ENCODE results near the gene DMBX1. TPM values are rescaled to one million over a fixed set of nuclear protein-coding genes. Genes with fewer than 3 reads are reported as not detected.

DMBX1 gene
- total and polyA plus RNA-seq, 2 donors (not counting 1 experiment from before 2014, with no cell fraction given) = not detected

DNA sequence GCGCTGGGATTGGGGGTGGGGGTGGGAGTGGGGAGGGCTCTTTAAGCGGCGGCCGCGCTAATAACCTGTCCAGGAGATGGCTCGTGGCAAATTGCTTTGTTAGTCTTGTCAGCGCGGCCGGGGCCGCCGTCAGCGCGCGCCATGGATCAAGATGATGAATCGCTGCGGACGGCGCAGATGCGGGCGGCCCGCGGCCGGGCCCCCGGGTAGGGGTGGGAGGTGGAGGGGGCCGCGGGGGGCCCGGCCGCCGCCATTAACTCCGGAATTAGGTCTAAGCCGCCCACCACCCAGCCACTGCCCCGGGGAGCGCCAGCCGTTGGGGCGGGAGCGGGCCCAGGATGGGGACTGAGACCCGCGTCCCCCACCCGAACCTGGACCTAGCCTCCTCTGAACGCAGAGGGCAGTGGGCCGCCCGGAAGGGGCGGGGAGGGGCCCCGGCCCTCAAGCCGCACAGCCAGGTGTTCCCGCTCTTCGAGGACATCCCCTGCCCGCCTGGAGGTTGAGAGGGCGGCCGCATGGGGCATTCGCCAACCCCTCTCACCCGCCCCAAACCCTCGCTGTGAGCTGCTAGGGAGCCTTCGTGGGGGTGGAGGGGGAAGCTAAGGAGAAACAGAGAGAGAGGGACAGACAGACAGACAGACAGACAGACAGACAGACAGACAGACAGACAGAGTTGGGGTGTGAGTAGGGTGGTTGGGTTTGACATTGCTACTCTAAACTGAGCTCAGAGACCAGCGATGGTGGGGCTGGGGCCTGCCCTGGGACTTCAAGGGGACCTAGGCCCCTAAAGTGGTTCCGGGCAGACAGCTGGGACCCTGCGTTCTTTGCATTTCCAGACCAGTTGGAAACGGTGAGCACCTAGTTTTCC is 3.8 kb upstream of the DMBX1 start:
- H3K4me3 ChIP-seq (ENCODE audit: control extremely low read depth in 1 of 5, extremely low read depth in 1 of 5, insufficient read depth in 1 of 5, low read depth in 2 of 5, low read length in 4 of 5) = no peak overlapping the region
- no peak overlapping the region for H3K27ac ChIP-seq (ENCODE audit: low read length in 2 of 2)
- no peak for DNase-seq
- TF ChIP-seq, protein P1, sequence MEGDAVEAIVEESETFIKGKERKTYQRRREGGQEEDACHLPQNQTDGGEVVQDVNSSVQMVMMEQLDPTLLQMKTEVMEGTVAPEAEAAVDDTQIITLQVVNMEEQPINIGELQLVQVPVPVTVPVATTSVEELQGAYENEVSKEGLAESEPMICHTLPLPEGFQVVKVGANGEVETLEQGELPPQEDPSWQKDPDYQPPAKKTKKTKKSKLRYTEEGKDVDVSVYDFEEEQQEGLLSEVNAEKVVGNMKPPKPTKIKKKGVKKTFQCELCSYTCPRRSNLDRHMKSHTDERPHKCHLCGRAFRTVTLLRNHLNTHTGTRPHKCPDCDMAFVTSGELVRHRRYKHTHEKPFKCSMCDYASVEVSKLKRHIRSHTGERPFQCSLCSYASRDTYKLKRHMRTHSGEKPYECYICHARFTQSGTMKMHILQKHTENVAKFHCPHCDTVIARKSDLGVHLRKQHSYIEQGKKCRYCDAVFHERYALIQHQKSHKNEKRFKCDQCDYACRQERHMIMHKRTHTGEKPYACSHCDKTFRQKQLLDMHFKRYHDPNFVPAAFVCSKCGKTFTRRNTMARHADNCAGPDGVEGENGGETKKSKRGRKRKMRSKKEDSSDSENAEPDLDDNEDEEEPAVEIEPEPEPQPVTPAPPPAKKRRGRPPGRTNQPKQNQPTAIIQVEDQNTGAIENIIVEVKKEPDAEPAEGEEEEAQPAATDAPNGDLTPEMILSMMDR (IDR thresholded peaks at IDR 0.05) = no peak
- TF ChIP-seq EZH2 (IDR thresholded peaks at IDR 0.05; ENCODE audit: borderline replicate concordance, insufficient read depth, low read depth, low read length, poor library complexity, severe bottlenecking) = no peak
- WGBS (ENCODE audit: insufficient coverage) = 17% methylated on average over 52 of the region's 58 CpGs
- no peaks in the 10 kb centered on the region for H4K20me1 ChIP-seq (ENCODE audit: control insufficient read depth, insufficient read depth, low read length, poor library complexity, severe bottlenecking)
- H3K9ac ChIP-seq (ENCODE audit: low read length) = no peak overlapping the region
- no peak overlapping the region for H3K4me2 ChIP-seq (replicated peaks; ENCODE audit: low read depth, low read length, poor library complexity, severe bottlenecking)
- intact Hi-C loops (cut with micrococcal nuclease) = no loop called here
- ATAC-seq (ENCODE audit: low read depth) = no peak
- POLR2A ChIA-PET = no interaction called here
- no peak overlapping the region for H2AFZ ChIP-seq (ENCODE audit: insufficient read depth, low read depth, low read length, poor library complexity, severe bottlenecking)
- peaks cover 15 to 20% of the 10 kb centered on the region in 2 donors for H3K4me1 ChIP-seq (ENCODE audit: control insufficient read depth in 2 of 2, insufficient read depth in 2 of 2, low read length in 2 of 2)
- Mint-ChIP-seq H3K27ac (no peak overlapping the region), H3K27me3 (peaks cover 75% of the 10 kb centered on the region), H3K4me3 (no peak overlapping the region), H3K4me1 (peaks cover 16% of the 10 kb centered on the region), H3K9me3 (ENCODE audit: insufficient read depth) (no peaks in the 10 kb centered on the region)
- CTCF ChIA-PET = no interaction called here
- no peaks in the 10 kb centered on the region for H3K79me2 ChIP-seq (ENCODE audit: control insufficient read depth, insufficient read depth, low read length)
- H3K9me3 ChIP-seq (ENCODE audit: control extremely low read depth in 1 of 3, control insufficient read depth in 2 of 3, insufficient read depth in 1 of 3, low read length in 2 of 3) = no peaks in the 10 kb centered on the region
- peaks cover 0 to 82% (median 35%) of the 10 kb centered on the region in 4 experiments for H3K27me3 ChIP-seq (replicated peaks in 1 of 4; ENCODE audit: control extremely low read depth in 1 of 4, control insufficient read depth in 3 of 4, insufficient read depth in 4 of 4, low read length in 3 of 4)
- no peaks in the 10 kb centered on the region for H3K36me3 ChIP-seq (replicated peaks in 1 of 2; ENCODE audit: control extremely low read depth in 1 of 2, control insufficient read depth in 1 of 2, extremely low read depth in 1 of 2, insufficient read depth in 2 of 2, low read length in 1 of 2)

DNA sequence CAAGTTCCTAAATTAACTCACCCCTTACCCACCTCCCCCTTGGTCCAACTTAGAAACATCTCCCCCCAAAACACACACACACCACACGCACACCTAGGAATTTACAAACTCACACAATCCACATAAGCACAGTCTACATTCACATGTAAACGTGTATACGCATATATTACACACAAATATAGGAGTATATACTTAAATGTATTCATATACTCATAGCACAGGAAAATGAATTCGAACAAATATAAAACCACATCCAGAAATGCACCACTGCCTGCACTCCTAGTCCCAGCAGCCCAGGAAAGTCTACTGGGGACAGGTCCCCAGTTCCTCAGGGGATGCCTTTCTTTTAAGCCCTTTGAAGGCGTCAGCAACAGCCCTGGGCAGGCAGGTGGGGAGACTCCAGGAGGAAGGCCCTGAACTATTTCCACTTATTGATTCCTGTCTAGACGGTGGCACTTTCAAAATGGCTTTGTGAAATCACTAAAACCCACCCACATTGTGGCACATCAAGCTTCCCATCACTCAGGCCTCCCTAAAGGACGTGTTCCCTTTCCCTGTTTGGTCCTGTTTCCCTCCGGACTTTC is 3.1 kb upstream of the DMBX1 start:
- H4K20me1 ChIP-seq (ENCODE audit: control insufficient read depth, insufficient read depth, low read length, poor library complexity, severe bottlenecking) = no peaks in the 10 kb centered on the region
- H2AFZ ChIP-seq (ENCODE audit: insufficient read depth, low read depth, low read length, poor library complexity, severe bottlenecking) = no peak overlapping the region
- no peak for TF ChIP-seq EZH2 (IDR thresholded peaks at IDR 0.05; ENCODE audit: borderline replicate concordance, insufficient read depth, low read depth, low read length, poor library complexity, severe bottlenecking)
- TF ChIP-seq, protein P1 (IDR thresholded peaks at IDR 0.05) = no peak
- H3K27ac ChIP-seq (ENCODE audit: low read length in 2 of 2) = no peak overlapping the region
- 72% methylated on average over 3 of the region's 8 CpGs for WGBS (ENCODE audit: insufficient coverage)
- H3K4me3 Mint-ChIP-seq = no peak overlapping the region
- peaks cover 71% of the 10 kb centered on the region for H3K27me3 Mint-ChIP-seq
- ChIA-PET POLR2A (no interaction called here), CTCF (no interaction called here)
- H3K9me3 Mint-ChIP-seq (ENCODE audit: insufficient read depth) = no peaks in the 10 kb centered on the region
- no peak overlapping the region for H3K27ac Mint-ChIP-seq
- no peak overlapping the region for H3K4me2 ChIP-seq (replicated peaks; ENCODE audit: low read depth, low read length, poor library complexity, severe bottlenecking)
- H3K9ac ChIP-seq (ENCODE audit: low read length) = no peak overlapping the region
- ATAC-seq (ENCODE audit: low read depth) (no peak), DNase-seq (no peak)
- H3K4me1 Mint-ChIP-seq = peaks cover 16% of the 10 kb centered on the region
- peaks cover 0 to 88% (median 39%) of the 10 kb centered on the region in 4 experiments for H3K27me3 ChIP-seq (replicated peaks in 1 of 4; ENCODE audit: control extremely low read depth in 1 of 4, control insufficient read depth in 3 of 4, insufficient read depth in 4 of 4, low read length in 3 of 4)
- no peaks in the 10 kb centered on the region for H3K36me3 ChIP-seq (replicated peaks in 1 of 2; ENCODE audit: control extremely low read depth in 1 of 2, control insufficient read depth in 1 of 2, extremely low read depth in 1 of 2, insufficient read depth in 2 of 2, low read length in 1 of 2)
- no peaks in the 10 kb centered on the region for H3K9me3 ChIP-seq (ENCODE audit: control extremely low read depth in 1 of 3, control insufficient read depth in 2 of 3, insufficient read depth in 1 of 3, low read length in 2 of 3)
- no peak overlapping the region for H3K4me3 ChIP-seq (ENCODE audit: control extremely low read depth in 1 of 5, extremely low read depth in 1 of 5, insufficient read depth in 1 of 5, low read depth in 2 of 5, low read length in 4 of 5)
- H3K79me2 ChIP-seq (ENCODE audit: control insufficient read depth, insufficient read depth, low read length) = no peaks in the 10 kb centered on the region
- H3K4me1 ChIP-seq (ENCODE audit: control insufficient read depth in 2 of 2, insufficient read depth in 2 of 2, low read length in 2 of 2) = peaks cover 15 to 23% of the 10 kb centered on the region in 2 donors
- intact Hi-C loops (cut with micrococcal nuclease) = no loop called here
